Coronary artery (tissue), 2 donors: ENCODE data around the gene PFKFB3.
"Not testable (repeated sequence)": the region's sequence is repeated elsewhere in the genome, so short reads cannot be mapped to it uniquely, and the experiment has no call there.

ENCODE experiments used
- DNase-seq: peaks from one replicate; pipeline ENCODE4 v3.0.0-alpha.2; 2017; ENCODE audit warnings: low spot score
- H3K27ac ChIP-seq, 2 donors: fragments of 200-600 bp; sonication (generic); one replicate each; pipeline ENCODE4 v1.5.1; 2016 to 2019
- H3K4me3 ChIP-seq: fragments of 200-600 bp; sonication (generic); 2 replicates; pipeline ENCODE4 v1.5.1; 2016; ENCODE audit warnings: mild to moderate bottlenecking, moderate library complexity
- TF ChIP-seq, protein P1 (sequence below): fragments of 200-600 bp; sonication (generic); IDR thresholded peaks from one replicate; pipeline ENCODE4 v1.5.1; 2019; ENCODE audit warnings: antibody characterized with exemption

PFKFB3 gene

DNA sequence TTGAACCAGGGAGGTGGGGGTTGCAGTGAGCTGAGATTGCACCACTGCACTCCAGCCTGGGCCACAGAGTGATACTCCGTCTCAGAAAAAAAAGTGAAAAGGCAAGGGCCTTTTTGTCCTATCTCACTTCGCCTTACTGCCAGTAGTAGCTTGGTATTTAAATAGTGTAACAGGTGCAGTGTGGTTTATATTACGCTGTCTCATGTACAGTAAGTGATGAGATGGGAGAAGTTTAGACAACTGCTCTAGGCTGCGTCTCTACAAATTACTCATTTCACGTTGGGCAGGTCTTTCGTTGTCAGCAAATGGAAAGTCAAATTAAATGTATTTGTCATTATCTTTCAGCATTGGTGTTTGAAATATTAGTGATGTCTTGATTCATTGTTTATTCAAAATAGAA is 15.5 kb upstream of the PFKFB3 start:
- Histone ChIP-seq H3K4me3 (no peak overlapping the region), H3K27ac (no peak overlapping the region)
- TF ChIP-seq, protein P1, sequence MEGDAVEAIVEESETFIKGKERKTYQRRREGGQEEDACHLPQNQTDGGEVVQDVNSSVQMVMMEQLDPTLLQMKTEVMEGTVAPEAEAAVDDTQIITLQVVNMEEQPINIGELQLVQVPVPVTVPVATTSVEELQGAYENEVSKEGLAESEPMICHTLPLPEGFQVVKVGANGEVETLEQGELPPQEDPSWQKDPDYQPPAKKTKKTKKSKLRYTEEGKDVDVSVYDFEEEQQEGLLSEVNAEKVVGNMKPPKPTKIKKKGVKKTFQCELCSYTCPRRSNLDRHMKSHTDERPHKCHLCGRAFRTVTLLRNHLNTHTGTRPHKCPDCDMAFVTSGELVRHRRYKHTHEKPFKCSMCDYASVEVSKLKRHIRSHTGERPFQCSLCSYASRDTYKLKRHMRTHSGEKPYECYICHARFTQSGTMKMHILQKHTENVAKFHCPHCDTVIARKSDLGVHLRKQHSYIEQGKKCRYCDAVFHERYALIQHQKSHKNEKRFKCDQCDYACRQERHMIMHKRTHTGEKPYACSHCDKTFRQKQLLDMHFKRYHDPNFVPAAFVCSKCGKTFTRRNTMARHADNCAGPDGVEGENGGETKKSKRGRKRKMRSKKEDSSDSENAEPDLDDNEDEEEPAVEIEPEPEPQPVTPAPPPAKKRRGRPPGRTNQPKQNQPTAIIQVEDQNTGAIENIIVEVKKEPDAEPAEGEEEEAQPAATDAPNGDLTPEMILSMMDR, result no peak
- DNase-seq, result no peak

DNA sequence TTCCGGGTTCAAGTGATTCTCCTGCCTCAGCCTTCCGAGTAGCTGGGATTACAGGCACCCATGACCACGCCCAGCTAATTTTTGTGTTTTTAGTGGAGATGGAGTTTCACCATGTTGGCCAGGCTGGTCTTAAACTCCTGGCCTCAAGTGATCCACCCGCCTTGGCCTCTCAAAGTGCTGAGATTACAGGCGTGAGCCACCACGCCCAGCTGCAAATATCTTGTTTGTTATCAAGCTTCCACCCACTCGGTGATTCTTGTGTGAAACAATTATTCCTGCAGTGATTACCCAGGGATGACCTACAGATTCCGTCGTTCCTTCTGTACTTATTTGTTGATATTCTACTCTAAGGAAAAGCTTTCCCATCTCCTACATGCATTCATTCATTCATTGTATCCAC is 12.7 kb upstream of the PFKFB3 start:
- not testable (repeated sequence) for H3K4me3 ChIP-seq, H3K27ac ChIP-seq, DNase-seq

DNA sequence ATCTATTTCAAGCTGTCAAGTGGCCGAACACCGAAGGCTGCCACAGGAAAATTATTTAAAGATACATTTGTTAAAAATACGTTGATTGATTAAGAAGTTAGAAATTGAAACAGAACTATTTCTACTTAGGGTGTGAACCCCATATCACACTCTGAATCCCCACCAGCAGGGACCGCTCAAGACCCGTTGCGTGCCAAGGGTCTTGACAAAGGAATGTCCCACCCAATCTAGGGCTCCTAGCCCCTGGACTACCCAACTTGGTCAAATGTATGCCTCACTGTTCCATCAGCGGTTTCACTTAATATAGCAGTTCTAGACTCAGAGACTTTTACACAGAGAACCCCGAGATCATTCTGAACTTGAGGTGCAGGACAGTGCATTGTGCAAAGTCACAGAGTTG is 11.6 kb upstream of the PFKFB3 start:
- Histone ChIP-seq H3K27ac (peak overlapping the region; percentile 81 to 97), H3K4me3 (no peak overlapping the region)
- no peak for DNase-seq
- TF ChIP-seq, protein P1, result no peak

DNA sequence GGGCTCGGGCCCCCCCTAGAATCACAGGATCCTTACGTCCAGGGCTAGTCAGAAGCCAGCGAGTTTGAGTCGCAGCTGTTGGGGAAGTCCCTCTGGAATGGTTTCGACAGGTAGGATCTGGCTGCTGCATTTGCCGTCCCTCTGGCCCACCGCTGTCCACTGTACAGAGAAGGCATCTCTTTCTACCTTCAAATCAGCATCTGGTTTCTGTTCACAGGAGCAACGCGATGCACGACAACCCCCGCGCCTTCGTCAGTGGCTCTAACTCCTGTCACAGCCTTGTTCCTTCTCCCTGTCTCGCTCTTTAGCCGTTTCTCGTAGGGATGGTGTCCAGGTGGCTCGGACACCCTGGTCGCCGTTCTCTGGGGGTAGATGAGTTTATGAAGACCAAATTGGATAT is 11.2 kb upstream of the PFKFB3 start:
- H3K4me3 ChIP-seq, result peak overlapping the region; percentile 2

DNA sequence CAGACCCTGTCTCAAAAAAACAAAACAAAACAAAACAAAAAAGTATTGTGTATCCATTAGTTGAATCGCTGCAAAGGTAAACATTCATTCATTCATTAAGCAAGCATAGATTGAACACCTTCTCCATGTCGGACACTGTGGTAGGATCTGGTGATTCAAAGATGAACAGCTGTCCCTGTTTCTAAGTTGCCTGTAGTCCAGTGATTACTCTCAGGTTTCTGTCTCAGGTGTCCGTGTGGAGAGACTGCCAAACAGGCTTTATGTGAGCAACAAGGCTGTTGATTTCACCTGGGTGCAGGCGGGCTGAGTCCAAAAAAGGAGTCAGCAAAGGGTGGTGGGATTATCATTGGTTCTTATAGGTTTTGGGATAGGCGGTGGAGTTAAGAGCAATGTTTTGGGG is 9.4 kb upstream of the PFKFB3 start:
- H3K4me3 ChIP-seq, DNase-seq: not testable (repeated sequence)
- peak overlapping the region; percentile 81 to 97 for H3K27ac ChIP-seq

More for the DNA sequence above, 11.2 kb upstream of the PFKFB3 start:
- TF ChIP-seq, protein P1, result no peak
- DNase-seq, result no peak
- H3K27ac ChIP-seq, result peak overlapping the region; percentile 81 to 97

DNA sequence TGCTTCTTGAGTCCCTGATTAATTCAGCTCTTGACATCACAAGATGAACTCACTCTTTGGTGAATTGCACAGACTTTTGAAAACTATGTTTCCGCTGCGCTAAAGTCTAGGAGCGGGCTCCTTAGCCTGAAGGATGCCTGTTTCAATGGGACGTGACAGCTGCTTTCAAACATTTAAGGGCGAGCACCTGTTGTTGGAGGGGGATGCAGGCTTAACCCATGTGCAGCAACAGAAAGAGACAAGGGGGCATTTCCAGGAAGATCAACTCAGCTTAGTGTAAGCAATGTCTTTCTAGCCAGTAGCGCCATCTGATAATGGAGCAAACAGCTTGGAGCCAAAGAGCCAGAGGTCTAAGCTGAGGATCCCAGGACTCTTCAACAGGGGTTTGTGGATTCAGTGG is 8.4 kb upstream of the PFKFB3 start:
- TF ChIP-seq, protein P1, result no peak
- no peak overlapping the region for H3K4me3 ChIP-seq
- H3K27ac ChIP-seq, result peak overlapping the region; percentile 81 to 97
- DNase-seq, result no peak

DNA sequence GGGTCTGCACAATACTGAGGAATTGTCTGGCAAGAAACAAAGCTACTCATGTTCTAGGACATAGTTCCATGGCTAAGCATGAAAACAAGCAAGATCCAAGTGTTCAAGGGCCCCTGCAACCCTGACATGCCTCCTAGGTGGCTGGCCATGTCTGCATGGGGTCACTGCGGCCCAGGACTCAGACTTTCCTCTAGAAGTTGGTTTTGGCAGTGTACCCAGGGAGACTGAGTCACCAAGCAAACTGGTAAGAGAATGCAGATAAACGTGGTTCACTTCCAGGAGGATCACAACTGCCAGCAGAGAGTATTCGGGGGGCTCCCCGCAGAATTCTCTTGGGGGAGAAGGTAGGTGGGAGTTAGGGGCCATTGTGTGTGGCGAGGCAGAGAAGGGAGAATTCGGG is 7.4 kb upstream of the PFKFB3 start:
- TF ChIP-seq, protein P1, result no peak
- Histone ChIP-seq H3K27ac (peak overlapping the region; percentile 87 to 97), H3K4me3 (peak overlapping the region; percentile 47)
- no peak for DNase-seq

DNA sequence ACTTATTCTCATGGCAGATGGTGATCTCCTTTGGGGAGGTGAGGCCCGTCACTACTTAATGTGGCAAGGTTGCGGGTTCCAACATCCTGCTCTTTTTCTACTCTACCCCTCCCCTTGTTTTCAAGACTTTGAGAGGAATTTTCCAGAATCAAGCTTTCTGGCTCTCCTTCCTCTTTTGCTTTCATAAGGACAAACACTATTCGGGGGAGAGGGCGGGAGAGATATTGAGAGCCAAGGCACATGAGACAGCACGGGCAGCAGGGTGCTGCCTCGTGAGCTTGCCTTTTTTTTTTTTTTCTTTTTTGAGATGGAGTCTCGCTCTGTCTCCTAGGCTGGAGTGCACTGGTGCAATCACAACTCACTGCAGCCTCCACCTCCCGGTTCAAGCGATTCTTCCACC is 6.9 kb upstream of the PFKFB3 start:
- TF ChIP-seq, protein P1, result no peak
- Histone ChIP-seq H3K4me3 (peak overlapping the region; percentile 47), H3K27ac (peak overlapping the region; percentile 87 to 97)
- no peak for DNase-seq

DNA sequence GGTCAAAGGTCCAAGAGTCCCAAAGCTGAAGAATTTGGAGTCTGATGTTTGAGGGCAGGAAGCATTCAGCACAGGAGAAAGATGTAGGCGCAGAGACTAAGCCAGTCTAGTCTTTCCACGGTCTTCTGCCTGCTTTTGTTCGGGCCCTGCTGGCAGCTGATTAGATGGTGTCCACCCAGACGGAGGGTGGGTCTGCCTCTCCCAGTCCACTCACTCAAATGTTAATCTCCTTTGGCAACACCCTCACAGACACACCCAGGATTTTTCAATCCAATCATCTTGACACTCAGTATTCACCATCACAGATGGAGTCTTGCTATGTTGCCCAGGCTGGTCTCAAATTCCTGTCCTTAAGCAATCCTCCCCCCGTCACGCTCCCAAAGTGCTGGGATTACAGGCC is 6.2 kb upstream of the PFKFB3 start:
- DNase-seq, H3K4me3 ChIP-seq: not testable (repeated sequence)
- H3K27ac ChIP-seq, result peak overlapping the region; percentile 87 to 97
